Adipocyte (in vitro differentiated cells): ENCODE results near the gene CAST.
"Not testable (repeated sequence)": the region's sequence is repeated elsewhere in the genome, so short reads cannot be mapped to it uniquely, and the experiment has no call there.

Experiments used
- DNase-seq: peaks from one replicate; pipeline ENCODE4 v3.0.0-alpha.2; 2015; ENCODE audit warnings: low read depth
- H3K27me3 ChIP-seq: replicated peaks from 2 replicates; pipeline ENCODE4 v1.7.0; 2013; ENCODE audit warnings: mild to moderate bottlenecking, low read length, moderate library complexity; ENCODE audit not compliant: control insufficient read depth, insufficient read depth
- H3K36me3 ChIP-seq: 2 replicates; pipeline ENCODE4 v1.7.0; 2013; ENCODE audit warnings: low read length, mild to moderate bottlenecking, moderate library complexity; ENCODE audit not compliant: control insufficient read depth, insufficient read depth, severe bottlenecking
- H3K4me1 ChIP-seq: 2 replicates; pipeline ENCODE4 v1.7.0; 2013; ENCODE audit warnings: mild to moderate bottlenecking, low read length, moderate library complexity; ENCODE audit not compliant: control insufficient read depth, insufficient read depth
- H3K4me3 ChIP-seq: 2 replicates; pipeline ENCODE4 v1.7.0; 2013; ENCODE audit warnings: mild to moderate bottlenecking, low read length, moderate library complexity
- H3K9ac ChIP-seq: 2 replicates; pipeline ENCODE4 v1.7.0; 2013; ENCODE audit warnings: mild to moderate bottlenecking, low read length, moderate library complexity
- H3K9me3 ChIP-seq: 2 replicates; pipeline ENCODE4 v1.7.0; 2013; ENCODE audit warnings: mild to moderate bottlenecking, low read length, moderate library complexity; ENCODE audit not compliant: control insufficient read depth

The CAST gene

GRCh38 chr5:96661855-96662724 is at the start of gene CAST:
TSS of gene CAST (plus strand) at chr5:96662376. CDS start at chr5:96662423, 47 bp downstream.
- Histone ChIP-seq H3K9me3 (no peaks in the 10 kb centered on the region), H3K9ac (peak within 1 kb of the TSS; percentile 98), H3K36me3 (no peaks in the 10 kb centered on the region), H3K4me1 (peaks cover 45% of the 10 kb centered on the region), H3K27me3 (no peaks in the 10 kb centered on the region), H3K4me3 (peak within 1 kb of the TSS; percentile 94)
- DNase-seq = peak; percentile 96

- peak overlapping the region; percentile 35 for H3K4me3 ChIP-seq
- no peaks in the 10 kb centered on the region for H3K9me3 ChIP-seq
- peak overlapping the region; percentile 69 for H3K9ac ChIP-seq
- H3K27me3 ChIP-seq = no peaks in the 10 kb centered on the region
- peak; percentile 95 for DNase-seq
- no peaks in the 10 kb centered on the region for H3K36me3 ChIP-seq
- H3K4me1 ChIP-seq = peaks cover 8% of the 10 kb centered on the region
These were observed 48.0 kb upstream of the CAST start for GRCh38 chr5:96614110-96614691.

DNA sequence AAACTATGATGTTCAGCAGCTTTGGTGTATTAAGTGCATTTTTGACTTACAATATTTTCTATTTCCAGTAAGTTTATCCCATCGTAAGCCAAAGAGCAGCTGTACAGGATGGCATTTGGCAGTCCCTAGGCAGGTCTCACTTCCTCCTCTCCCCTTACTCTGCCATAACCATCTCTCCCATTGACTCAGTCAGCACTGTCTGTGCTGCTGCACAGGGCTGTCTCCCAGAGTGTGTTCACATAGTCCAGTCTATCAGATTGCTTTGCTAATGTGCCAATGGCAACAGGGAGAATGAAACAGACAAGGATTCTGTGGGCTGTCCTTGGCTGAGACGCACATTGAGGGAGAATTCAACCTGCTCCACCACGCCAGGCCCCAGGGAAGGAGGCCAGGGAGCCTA is 47.0 kb upstream of the CAST start:
- Histone ChIP-seq H3K4me3 (no peak overlapping the region), H3K9ac (no peak overlapping the region), H3K4me1 (peaks cover 8% of the 10 kb centered on the region), H3K27me3 (no peaks in the 10 kb centered on the region), H3K9me3 (no peaks in the 10 kb centered on the region), H3K36me3 (no peaks in the 10 kb centered on the region)
- DNase-seq = no peak

GRCh38 chr5:96616801-96617200 is 45.4 kb upstream of the CAST start:
- H3K36me3 ChIP-seq = no peaks in the 10 kb centered on the region
- H3K9me3 ChIP-seq = no peaks in the 10 kb centered on the region
- no peak overlapping the region for H3K4me3 ChIP-seq
- peaks cover 8% of the 10 kb centered on the region for H3K4me1 ChIP-seq
- no peak overlapping the region for H3K9ac ChIP-seq
- H3K27me3 ChIP-seq = no peaks in the 10 kb centered on the region
- no peak for DNase-seq

DNA sequence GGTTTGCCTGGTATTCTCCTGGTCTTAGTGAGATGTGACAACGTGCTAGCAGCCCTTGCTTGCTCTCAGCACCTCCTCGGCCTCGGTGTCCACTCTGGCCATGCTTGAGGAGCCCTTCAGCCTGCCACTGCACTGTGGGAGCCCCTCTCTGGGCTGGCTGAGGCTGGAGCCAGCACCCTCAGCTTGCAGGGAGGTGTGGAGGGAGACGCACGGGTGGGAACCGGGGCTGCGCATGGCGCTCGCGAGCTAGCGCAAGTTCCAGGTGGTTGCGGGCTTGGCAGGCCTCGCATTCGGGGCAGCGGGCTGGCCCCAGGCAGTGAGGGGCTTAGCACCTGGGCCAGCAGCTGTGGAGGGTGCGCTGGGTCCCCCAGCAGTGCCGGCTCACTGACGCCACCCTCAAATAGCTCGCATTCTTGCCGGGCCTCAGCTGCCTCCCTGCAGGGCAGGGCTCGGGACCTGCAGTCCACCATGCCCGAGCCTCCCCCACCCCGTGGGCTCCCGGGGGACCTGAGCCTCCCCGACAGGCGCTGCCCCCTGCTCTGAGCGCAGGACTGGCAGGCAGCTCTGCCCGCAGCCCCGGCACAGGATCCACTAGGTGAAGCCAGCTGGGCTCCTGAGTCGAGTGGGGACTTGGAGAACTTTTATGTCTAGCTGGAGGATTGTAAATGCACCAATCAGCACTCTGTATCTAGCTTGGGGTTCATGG is 43.7 kb upstream of the CAST start:
- not testable (repeated sequence) for H3K9me3 ChIP-seq, H3K9ac ChIP-seq, H3K27me3 ChIP-seq, H3K36me3 ChIP-seq, DNase-seq, H3K4me3 ChIP-seq, H3K4me1 ChIP-seq

DNA sequence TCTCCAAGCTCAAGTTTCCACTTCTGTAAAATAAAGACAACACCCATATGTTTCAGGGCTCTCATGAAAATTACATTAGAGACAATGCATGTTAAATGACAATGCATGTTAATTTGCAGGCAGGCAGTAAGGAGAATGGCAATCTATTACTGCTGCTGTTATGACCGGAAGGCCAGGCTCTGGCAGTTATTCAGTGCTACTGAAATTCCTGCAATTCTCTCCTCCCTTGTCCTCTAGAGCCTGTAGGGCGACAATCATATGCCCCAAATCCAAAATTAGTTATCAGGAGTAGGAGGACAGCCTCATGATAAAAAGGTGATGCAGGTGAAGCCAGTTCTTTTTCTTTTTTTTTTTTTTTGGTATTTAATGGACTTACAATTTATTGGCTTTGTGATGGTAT is 42.2 kb upstream of the CAST start:
- no peaks in the 10 kb centered on the region for H3K27me3 ChIP-seq
- H3K9me3 ChIP-seq = no peaks in the 10 kb centered on the region
- DNase-seq = no peak
- no peak overlapping the region for H3K9ac ChIP-seq
- H3K4me1 ChIP-seq = no peaks in the 10 kb centered on the region
- no peaks in the 10 kb centered on the region for H3K36me3 ChIP-seq
- H3K4me3 ChIP-seq = no peak overlapping the region

DNA sequence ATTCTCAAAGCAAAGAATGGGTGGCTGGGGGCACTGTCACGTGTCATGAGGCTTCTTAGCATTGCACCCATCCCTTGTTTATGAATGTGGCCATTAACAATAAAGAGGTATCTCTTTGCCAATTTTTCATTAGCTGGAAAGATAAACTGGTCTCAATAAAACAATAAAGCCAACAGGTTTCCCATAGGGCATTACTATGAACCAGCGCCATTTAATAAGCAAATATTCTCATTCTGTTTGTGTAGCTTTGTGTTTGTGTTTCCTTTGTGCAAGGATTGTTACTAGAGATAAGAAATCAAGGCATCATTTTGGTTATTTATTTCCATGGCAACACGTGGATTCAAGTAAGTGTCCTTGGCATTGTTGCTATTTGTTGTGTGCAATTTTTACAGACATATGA is 37.6 kb upstream of the CAST start:
- H3K4me1 ChIP-seq = peaks cover 19% of the 10 kb centered on the region
- DNase-seq = no peak
- no peak overlapping the region for H3K9ac ChIP-seq
- no peaks in the 10 kb centered on the region for H3K36me3 ChIP-seq
- no peaks in the 10 kb centered on the region for H3K9me3 ChIP-seq
- no peaks in the 10 kb centered on the region for H3K27me3 ChIP-seq
- H3K4me3 ChIP-seq = no peak overlapping the region

DNA sequence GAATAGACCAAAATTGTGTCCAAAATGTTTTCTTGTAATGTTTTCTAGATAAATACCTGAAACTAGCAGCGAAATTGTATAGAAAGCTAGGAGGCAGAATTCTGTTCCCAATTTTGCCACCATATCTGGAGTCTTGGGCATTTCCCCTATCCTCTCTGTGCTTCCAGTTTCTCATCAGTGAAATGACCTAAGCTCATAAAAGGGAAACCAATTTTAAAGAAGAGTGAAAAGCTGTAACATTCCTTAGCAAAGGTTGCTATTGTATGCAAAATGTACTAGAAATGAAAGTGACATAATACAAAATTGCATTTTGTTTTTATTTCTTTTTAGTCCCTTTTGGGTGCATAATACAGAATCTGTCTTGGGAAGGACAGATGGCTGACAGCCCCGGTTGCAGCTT is 36.8 kb upstream of the CAST start:
- H3K9me3 ChIP-seq = no peaks in the 10 kb centered on the region
- H3K4me3 ChIP-seq = no peak overlapping the region
- peaks cover 27% of the 10 kb centered on the region for H3K4me1 ChIP-seq
- no peaks in the 10 kb centered on the region for H3K27me3 ChIP-seq
- no peaks in the 10 kb centered on the region for H3K36me3 ChIP-seq
- DNase-seq = no peak
- no peak overlapping the region for H3K9ac ChIP-seq

GRCh38 chr5:96626956-96627355 is 35.2 kb upstream of the CAST start:
- H3K4me3 ChIP-seq = no peak overlapping the region
- H3K27me3 ChIP-seq = no peaks in the 10 kb centered on the region
- H3K36me3 ChIP-seq = no peaks in the 10 kb centered on the region
- H3K4me1 ChIP-seq = peaks cover 27% of the 10 kb centered on the region
- no peak overlapping the region for H3K9ac ChIP-seq
- H3K9me3 ChIP-seq = no peaks in the 10 kb centered on the region
- peak; percentile 81 for DNase-seq

DNA sequence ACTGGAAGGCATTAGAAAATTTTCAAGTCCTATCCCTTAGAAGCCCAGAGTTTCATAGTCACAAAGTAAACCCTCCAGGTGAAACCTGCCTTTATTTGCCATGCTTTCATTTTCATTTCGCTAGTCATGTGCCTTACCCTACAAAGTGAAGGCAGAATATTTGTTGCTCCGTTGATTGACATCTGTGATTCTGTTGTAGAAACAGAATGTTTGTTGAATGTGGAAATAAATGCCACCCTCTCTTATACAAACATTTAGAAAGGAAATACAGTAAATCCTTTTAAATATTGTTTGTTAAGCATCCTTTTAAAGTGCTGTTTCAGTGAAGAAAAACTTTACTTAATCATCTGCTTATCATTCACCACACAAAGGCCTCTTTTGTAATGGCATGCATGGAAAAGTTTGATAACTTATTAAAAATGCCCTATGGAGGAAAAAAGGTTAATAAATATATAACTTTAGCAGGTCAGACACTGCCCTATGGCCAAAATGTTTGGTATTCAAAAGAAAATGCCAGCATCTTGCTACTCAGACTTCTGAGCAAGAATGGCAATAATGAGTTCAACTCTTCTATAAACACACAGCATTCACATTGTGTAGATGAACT is 34.3 kb upstream of the CAST start:
- Histone ChIP-seq H3K36me3 (no peaks in the 10 kb centered on the region), H3K9ac (no peak overlapping the region), H3K4me1 (peaks cover 27% of the 10 kb centered on the region), H3K4me3 (no peak overlapping the region), H3K9me3 (no peaks in the 10 kb centered on the region), H3K27me3 (no peaks in the 10 kb centered on the region)
- DNase-seq = no peak

- no peak for DNase-seq
These were observed 33.8 kb upstream of the CAST start for GRCh38 chr5:96628406-96628805.

More at GRCh38 chr5:96628406-96628805, 33.8 kb upstream of the CAST start:
- no peaks in the 10 kb centered on the region for H3K36me3 ChIP-seq
- no peak overlapping the region for H3K9ac ChIP-seq
- no peak overlapping the region for H3K4me3 ChIP-seq
- no peaks in the 10 kb centered on the region for H3K27me3 ChIP-seq
- peaks cover 27% of the 10 kb centered on the region for H3K4me1 ChIP-seq
- no peaks in the 10 kb centered on the region for H3K9me3 ChIP-seq
